ENCODE data around the gene ZNF175. TPM values are rescaled to one million over a fixed set of nuclear protein-coding genes. Genes with fewer than 3 reads are reported as not detected.

ZNF175 gene
- total and polyA plus RNA-seq, 12 donors = 1.6 to 9.6 (median 8.1) TPM

- TF ChIP-seq CTCF (IDR thresholded peaks at IDR 0.05) = no peak
- ATAC-seq = no peak
- DNase-seq = no peak
- Histone ChIP-seq H3K27me3 (peaks cover 0 to 77% (median 55%) of the 10 kb centered on the region in 7 donors), H3K4me1 (no peaks in the 10 kb centered on the region), H3K9me3 (no peaks in the 10 kb centered on the region), H3K4me3 (no peak overlapping the region), H3K27ac (no peak overlapping the region), H3K36me3 (no peaks in the 10 kb centered on the region)
- intact Hi-C loops (cut with DNase I) = no loop called here
- WGBS, 2 donors = 21 to 22% methylated on average over 4 of the region's 4 CpGs
Observed at GRCh38 chr19:51560339-51560738, 10.7 kb upstream of the ZNF175 start.

DNA sequence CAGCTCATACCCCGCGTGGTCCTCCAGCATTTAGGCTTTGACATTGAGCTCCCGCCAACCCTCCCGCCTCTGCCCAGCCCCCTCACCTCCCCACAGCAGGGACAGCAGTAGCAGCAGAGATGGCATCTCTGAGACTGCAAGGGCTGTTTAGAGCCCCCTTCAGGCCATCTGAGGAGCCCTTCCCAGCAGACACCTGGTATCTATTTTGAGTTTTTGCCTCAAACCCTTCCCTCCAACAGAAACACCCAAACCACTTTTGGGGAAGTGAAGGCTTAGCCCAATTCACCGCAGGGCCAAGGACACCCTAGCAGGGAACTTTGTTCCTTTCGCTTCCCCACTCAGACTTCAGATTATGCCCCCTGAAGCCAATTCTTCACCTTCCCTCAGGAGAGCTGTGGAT lies 6.3 kb upstream of the ZNF175 start:
- ATAC-seq (no peak), DNase-seq (no peak)
- TF ChIP-seq CTCF (IDR thresholded peaks at IDR 0.05) = no peak
- intact Hi-C loops (cut with DNase I) = no loop called here
- Histone ChIP-seq H3K36me3 (no peaks in the 10 kb centered on the region), H3K4me3 (no peak overlapping the region), H3K27ac (no peak overlapping the region), H3K4me1 (no peaks in the 10 kb centered on the region), H3K9me3 (no peaks in the 10 kb centered on the region), H3K27me3 (peaks cover 0 to 60% (median 48%) of the 10 kb centered on the region in 7 donors)
- WGBS, 2 donors = 36 to 44% methylated on average over 6 of the region's 6 CpGs

- no peak for ATAC-seq
- TF ChIP-seq CTCF (IDR thresholded peaks at IDR 0.05) = no peak
- Histone ChIP-seq H3K36me3 (no peaks in the 10 kb centered on the region), H3K27me3 (peaks cover 0 to 55% (median 41%) of the 10 kb centered on the region in 7 donors), H3K4me1 (peaks cover 0 to 1% (median 0%) of the 10 kb centered on the region in 9 donors), H3K4me3 (no peak overlapping the region), H3K27ac (no peak overlapping the region), H3K9me3 (no peaks in the 10 kb centered on the region)
- DNase-seq = no peak
- intact Hi-C loops (cut with DNase I) = no loop called here
- 60 to 65% methylated on average over 4 of the region's 4 CpGs for WGBS, 2 donors
Observed at GRCh38 chr19:51565583-51565982, 5.5 kb upstream of the ZNF175 start.

GRCh38 chr19:51566489-51567100 lies 4.5 kb upstream of the ZNF175 start:
- TF ChIP-seq CTCF (IDR thresholded peaks at IDR 0.05) = no peak
- no peak for DNase-seq
- H3K27me3 ChIP-seq = peaks cover 0 to 49% (median 38%) of the 10 kb centered on the region in 7 donors
- H3K9me3 ChIP-seq = no peaks in the 10 kb centered on the region
- H3K27ac ChIP-seq = no peak overlapping the region
- H3K4me3 ChIP-seq = no peak overlapping the region
- no peaks in the 10 kb centered on the region for H3K36me3 ChIP-seq
- 61 to 64% methylated on average over 8 of the region's 8 CpGs for WGBS, 2 donors
- no peak for ATAC-seq
- intact Hi-C loops (cut with DNase I) = no loop called here
- peaks cover 0 to 7% (median under 1%) of the 10 kb centered on the region in 9 donors for H3K4me1 ChIP-seq

All from heart right ventricle (tissue), 16 donors.